ENCODE measurements around the gene PADI1.
A peak's percentile ranks its signal among the peaks of the same experiment; 100 is the strongest.

PADI1 gene, protein sequence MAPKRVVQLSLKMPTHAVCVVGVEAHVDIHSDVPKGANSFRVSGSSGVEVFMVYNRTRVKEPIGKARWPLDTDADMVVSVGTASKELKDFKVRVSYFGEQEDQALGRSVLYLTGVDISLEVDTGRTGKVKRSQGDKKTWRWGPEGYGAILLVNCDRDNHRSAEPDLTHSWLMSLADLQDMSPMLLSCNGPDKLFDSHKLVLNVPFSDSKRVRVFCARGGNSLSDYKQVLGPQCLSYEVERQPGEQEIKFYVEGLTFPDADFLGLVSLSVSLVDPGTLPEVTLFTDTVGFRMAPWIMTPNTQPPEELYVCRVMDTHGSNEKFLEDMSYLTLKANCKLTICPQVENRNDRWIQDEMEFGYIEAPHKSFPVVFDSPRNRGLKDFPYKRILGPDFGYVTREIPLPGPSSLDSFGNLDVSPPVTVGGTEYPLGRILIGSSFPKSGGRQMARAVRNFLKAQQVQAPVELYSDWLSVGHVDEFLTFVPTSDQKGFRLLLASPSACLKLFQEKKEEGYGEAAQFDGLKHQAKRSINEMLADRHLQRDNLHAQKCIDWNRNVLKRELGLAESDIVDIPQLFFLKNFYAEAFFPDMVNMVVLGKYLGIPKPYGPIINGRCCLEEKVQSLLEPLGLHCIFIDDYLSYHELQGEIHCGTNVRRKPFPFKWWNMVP

GRCh38 chr1:17204546-17205440 lies at the start of gene PADI1:
Gene PADI1, plus strand, starts transcription at chr1:17205128. Its CDS starts 90 bp downstream, at chr1:17205218.
- DNase-seq: no peak

DNA sequence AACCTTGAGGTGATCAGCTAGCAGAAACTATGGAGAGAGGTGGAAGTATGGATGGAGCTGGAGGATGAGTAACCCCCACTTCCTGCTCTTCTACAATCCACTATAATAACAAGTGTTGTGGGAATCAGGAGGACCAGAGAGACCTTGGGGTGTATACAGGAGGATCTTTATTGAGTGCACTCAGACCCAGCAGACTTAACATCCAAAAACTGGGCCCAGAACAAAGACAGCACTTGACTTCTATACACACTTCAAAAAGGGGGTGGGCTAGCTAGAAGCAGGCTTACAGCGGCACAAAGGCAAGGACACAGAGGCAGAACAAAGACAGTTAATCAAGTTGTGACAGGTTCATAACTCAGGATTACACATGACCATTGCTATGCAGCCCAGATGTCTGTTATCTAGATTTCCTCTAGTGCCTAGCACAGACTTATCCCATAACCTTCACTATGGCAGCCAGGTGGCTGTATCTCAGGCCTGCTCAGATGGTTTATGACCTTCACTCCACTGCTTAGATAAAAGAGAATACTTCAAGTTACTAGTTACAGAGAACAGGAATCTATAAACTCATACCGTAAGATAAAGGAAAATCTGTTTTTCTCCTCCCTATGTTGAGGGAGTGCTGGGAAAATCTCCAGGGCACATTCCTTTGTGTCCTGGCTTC lies 49.5 kb upstream of the PADI1 start:
- DNase-seq: no peak

DNA sequence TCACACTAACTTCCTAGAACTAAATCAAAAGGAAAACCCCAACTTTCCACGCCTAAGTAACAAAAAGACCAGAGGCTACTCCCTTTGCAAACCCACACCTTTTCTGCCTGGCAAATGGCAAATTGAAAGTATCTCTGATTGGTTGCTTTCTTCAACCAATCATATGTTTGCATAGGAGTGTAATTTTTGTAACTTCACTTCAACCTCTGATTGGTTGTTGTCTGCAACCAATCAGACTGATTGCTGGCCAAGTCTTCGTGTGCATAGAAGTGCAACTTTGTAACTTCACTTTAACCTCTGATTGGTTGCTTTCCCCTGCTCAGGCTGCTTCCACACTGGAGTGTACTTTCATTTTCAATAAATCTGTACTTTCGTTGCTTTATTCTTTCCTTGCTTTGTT lies 48.8 kb upstream of the PADI1 start:
- DNase-seq: no peak

- DNase-seq: no peak
Observed at GRCh38 chr1:17158961-17159360, 46.0 kb upstream of the PADI1 start.

DNA sequence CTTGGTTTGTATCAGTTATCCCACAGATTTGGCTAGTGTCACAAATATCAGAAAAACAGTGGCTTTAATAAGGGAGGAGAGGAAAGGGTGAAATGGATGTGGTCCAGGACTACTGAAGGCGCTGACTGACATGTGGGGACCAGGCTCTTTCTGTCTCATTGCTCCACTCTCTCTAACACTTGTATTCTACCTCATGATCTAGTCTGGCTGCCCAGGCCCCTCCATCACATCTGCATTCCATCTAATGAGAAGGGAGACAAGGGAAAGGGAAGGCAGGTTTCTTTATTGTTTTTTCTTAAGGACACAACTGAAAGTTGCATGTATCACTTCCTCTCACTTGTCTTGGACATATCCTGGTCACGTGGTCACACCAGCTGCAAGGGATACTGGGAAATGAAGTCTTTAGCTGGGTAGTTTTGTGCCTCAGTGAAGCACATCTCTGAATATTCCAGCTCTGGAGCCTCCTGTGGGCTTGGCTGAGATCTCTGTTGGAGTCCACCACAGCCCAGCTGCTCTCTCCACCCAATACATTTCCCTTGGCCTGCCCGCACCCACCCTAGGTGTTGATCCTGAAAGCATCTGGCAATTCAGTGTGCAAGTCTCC lies 43.7 kb upstream of the PADI1 start:
- peak in 1 of 2 experiments; percentile 4 for DNase-seq

GRCh38 chr1:17161926-17162800 lies 42.8 kb upstream of the PADI1 start:
- no peak for DNase-seq

- no peak for DNase-seq
Observed at GRCh38 chr1:17162941-17163340, 42.0 kb upstream of the PADI1 start.

DNA sequence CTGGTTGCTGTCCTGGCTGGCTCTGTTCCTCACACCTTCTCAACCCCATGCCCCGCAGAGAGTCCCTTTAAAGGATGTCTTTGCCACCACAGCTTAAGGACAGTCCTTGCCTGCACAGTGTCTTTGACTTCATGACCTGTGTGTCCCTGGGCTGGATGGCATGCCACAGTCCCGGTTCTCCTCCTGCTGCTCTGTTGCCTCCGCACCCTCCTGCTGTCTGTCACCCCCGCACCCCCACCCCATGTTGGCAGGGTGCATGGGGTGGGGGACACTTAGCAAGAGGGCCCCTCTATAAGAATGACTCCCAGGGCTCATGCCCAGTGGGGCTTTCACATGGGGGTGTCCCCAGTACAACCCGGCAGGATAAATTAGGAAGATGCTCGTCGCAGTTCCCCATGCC lies 41.6 kb upstream of the PADI1 start:
- DNase-seq: no peak

DNA sequence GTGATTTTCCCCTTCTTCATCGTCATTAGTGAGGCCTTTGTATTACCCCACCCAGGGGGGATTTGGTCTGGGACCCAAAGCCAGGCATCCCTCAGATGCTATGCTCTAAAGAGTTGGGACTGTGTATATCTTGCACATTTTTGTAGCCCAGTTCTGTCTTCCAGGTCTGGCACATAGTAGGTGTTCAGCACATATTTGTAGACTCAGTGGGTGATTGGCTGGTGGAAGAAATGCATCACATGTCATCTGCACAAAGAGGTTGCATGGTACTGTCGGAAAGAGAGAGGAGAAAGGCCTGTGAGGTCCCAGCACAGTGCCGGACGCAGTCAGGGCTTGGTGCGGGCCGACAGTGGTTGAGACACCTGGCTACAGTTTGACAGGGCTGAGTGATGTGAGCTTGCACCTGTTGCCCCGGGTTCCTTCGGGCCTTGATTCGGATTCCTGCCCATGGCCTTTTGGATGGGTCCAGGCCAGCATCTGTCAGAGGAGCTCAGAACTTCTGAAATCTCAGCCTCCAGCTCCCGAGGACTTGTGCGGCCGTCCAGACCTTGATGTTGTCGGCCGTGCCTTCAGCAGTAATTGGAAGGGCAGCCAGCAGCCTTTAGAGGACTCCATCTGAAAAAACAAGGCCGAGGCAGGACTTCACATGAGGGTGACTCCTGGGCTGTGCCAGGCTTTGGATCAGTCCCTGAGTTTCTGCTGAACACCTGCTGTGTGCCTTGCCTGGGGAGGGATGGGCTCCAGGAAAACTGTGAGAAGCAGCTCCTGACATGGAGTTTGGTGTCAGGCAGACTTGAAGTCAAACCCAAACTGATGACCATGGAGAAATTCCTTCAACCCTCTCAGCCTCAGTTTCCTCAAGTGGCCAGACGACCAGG lies 40.9 kb upstream of the PADI1 start:
- no peak for DNase-seq

- DNase-seq: no peak
Observed at GRCh38 chr1:17165823-17166222, 39.1 kb upstream of the PADI1 start.

- no peak for DNase-seq
Observed at GRCh38 chr1:17167041-17167785, 37.7 kb upstream of the PADI1 start.

DNA sequence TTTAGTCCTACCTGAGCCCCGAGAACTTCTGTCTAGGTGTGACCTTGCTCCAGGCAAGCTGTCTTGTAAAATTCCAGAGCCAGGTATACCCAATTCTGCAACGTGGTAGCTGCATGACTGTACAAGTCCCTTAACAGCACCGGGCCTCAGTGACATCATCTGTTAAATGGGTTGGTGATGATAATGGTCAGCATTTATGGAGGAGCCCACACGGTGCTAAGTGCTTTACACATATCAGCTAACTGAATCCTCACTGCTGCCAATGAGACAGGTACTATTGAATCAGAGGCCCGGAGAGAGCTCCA lies 37.2 kb upstream of the PADI1 start:
- no peak for DNase-seq

DNA sequence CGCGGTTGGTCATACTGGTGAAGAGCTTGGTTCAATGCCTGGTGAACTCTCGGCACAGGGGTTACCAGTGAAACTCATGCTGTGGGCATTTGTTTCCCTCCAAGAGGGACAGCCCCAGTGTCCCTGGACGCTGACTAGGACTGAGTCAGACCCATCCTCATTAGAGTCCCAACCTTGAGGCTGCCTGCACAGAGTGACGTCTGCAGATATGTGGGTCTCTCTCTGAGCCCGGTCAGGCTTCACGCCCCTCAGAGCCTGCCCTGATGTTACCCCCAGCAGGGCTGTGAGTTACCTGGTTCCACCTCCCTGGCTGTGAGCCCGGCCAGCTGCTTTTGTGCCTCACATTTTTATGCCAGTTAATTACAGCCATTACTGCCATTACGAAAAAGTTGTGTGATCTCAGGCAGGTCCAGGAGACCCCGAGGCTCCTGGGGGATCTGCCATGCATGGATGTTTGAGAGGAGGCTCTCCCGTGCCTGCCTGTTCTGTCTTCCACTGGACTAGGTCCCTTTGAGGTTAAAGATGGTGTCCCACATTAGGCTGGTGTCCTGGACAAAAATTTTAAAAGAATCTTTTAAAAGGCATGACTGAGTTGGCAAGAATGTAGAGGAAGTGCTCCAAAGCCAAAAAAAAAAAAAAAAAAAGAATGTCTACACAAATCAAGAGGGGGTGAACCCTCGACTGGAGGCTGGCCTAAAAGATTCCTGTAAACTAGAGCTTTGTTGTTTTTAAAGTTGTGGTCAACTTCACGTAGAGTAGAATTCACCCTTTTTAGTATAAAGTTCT lies 36.6 kb upstream of the PADI1 start:
- no peak for DNase-seq

GRCh38 chr1:17170571-17170970 lies 34.4 kb upstream of the PADI1 start:
- DNase-seq: no peak

GRCh38 chr1:17173217-17173616 lies 31.7 kb upstream of the PADI1 start:
- no peak for DNase-seq

DNA sequence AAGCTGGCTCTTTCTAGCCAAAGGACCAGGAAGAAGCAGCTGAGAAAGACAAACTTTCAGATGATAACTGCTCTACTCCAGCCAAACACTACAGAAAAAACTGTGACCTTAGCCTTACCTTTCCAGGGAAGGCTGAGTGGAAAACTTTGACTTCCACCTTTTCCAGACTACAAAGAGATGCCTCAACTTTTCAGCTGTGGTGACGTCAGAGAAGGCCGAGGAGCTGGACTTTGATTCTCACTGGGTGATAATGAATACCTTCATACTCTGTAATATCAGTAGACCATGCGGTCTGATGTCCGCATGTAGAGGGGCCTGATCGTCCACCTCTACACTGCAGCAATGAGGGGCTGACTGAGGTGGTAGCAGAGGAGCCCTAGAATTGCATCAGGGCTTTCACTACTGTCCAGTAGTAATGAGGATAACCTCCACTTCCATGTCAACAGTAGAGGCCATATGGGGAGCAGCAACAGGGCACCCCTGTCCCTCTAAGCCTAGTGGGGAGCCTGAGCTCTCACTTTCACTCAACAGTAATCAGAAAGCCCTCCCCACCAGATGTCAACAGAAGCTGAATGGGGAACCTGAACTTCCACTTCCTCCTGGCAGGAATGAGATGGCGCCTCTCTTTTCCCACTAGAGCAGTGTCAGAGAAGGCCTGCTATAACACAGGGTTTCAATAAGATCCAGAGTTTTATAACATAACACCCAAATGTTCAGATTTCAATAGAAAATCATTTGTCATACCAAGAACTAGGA lies 28.4 kb upstream of the PADI1 start:
- no peak for DNase-seq

GRCh38 chr1:17177651-17178050 lies 27.3 kb upstream of the PADI1 start:
- no peak for DNase-seq

- DNase-seq: peak; percentile 77 to 78
Observed at GRCh38 chr1:17181781-17182464, 23.0 kb upstream of the PADI1 start.

Data from AML-193 (cell line).